IMR-90 (cell line): ENCODE results near the gene SOCS3.
A peak's percentile ranks its signal among the peaks of the same experiment; 100 is the strongest.

ENCODE experiments used
- CEBPB ChIP-seq: IDR thresholded peaks from 2 replicates; pipeline ENCODE4 v1.6.1; 2012; ENCODE audit warnings: low read depth, low read length, improper control_type of control experiment
- CHD1 ChIP-seq: IDR thresholded peaks from 2 replicates; pipeline ENCODE4 v1.6.1; 2012; ENCODE audit warnings: low read depth, low read length, improper control_type of control experiment
- CTCF ChIP-seq: conservative IDR thresholded peaks from 2 replicates; pipeline ENCODE4 v1.5.1; 2012; ENCODE audit warnings: mild to moderate bottlenecking, low read depth, low read length, improper control_type of control experiment
- ELK1 ChIP-seq: fragments of 150-350 bp; IDR thresholded peaks from 2 replicates; pipeline ENCODE4 v1.6.1; 2016; ENCODE audit warnings: low read depth, mild to moderate bottlenecking, low read length, moderate library complexity, borderline replicate concordance
- FOS ChIP-seq: fragments of 150-350 bp; IDR thresholded peaks from 2 replicates; pipeline ENCODE4 v1.6.1; 2016; ENCODE audit warnings: low read depth, low read length
- MAFK ChIP-seq: IDR thresholded peaks from 2 replicates; pipeline ENCODE4 v1.6.1; 2012; ENCODE audit warnings: low read depth, low read length, improper control_type of control experiment
- MAZ ChIP-seq: IDR thresholded peaks from 2 replicates; pipeline ENCODE4 v1.6.1; 2012; ENCODE audit warnings: low read depth, mild to moderate bottlenecking, low read length, improper control_type of control experiment, moderate library complexity, borderline replicate concordance
- POLR2A ChIP-seq: IDR thresholded peaks from 2 replicates; pipeline ENCODE4 v1.6.1; 2012; ENCODE audit warnings: mild to moderate bottlenecking, low read depth, low read length
- RAD21 ChIP-seq: IDR thresholded peaks from 2 replicates; pipeline ENCODE4 v1.6.1; 2012; ENCODE audit warnings: low read length, improper control_type of control experiment
- RCOR1 ChIP-seq: IDR thresholded peaks from 2 replicates; pipeline ENCODE4 v1.6.1; 2012; ENCODE audit warnings: mild to moderate bottlenecking, low read length, improper control_type of control experiment; ENCODE audit not compliant: insufficient replicate concordance
- RFX5 ChIP-seq: IDR thresholded peaks from 2 replicates; pipeline ENCODE4 v1.8.0; 2012; ENCODE audit warnings: low read depth, mild to moderate bottlenecking, low read length, moderate library complexity
- USF2 ChIP-seq: fragments of 150-350 bp; IDR thresholded peaks from 2 replicates; pipeline ENCODE4 v1.6.1; 2017; ENCODE audit warnings: mild to moderate bottlenecking, antibody characterized with exemption, low read length, low read depth

GRCh38 chr17:78355701-78356100 is 4.2 kb downstream of the SOCS3 start:
- TF ChIP-seq CTCF (no peak), CEBPB (no peak), MAFK (no peak), CHD1 (peak; percentile 35; the same call in 1 of the 2 replicates), FOS (no peak), POLR2A (no peak), USF2 (peak; percentile 42; the same call in 1 of the 2 replicates), RFX5 (no peak), ELK1 (no peak), MAZ (no peak), RCOR1 (no peak), RAD21 (no peak; the same call in 1 of the 2 replicates)
